Stimulated activated naive CD8-positive, alpha-beta T cell treated with anti-CD3 and anti-CD28 coated beads, Interleukin-15, amount 100 ng/mL, for 72 hours (primary cell): ENCODE data around the gene RPL11.

Source experiments
- ATAC-seq: fragments of 150-1000 bp; cut with Tn5 transposase; 2 replicates; pipeline ENCODE4 v1.10.0; 2021; ENCODE audit warnings: mild to moderate bottlenecking, moderate library complexity
- DNase-seq, 2 donors: peaks; one replicate each; pipeline ENCODE4 v3.0.0; 2021 to 2022
- H3K27ac Mint-ChIP-seq, 2 donors: one replicate each; pipeline ENCODE4 v1.8.0; 2022; ENCODE audit warnings: mild to moderate bottlenecking in 2 of 2, mixed read lengths in 2 of 2, moderate library complexity in 2 of 2
- H3K27me3 Mint-ChIP-seq: one replicate; pipeline ENCODE4 v1.8.0; 2022; ENCODE audit warnings: mixed read lengths
- H3K4me1 Mint-ChIP-seq: one replicate; pipeline ENCODE4 v1.8.0; 2022; ENCODE audit warnings: mild to moderate bottlenecking, mixed read lengths
- H3K4me3 Mint-ChIP-seq, 2 donors: one replicate each; pipeline ENCODE4 v1.8.0; 2022; ENCODE audit warnings: mild to moderate bottlenecking in 2 of 2, mixed read lengths in 2 of 2, moderate library complexity in 1 of 2
- H3K9me3 Mint-ChIP-seq, 2 donors: one replicate each; pipeline ENCODE4 v1.8.0; 2022; ENCODE audit warnings: mixed read lengths in 2 of 2

RPL11 gene

GRCh38 chr1:23741609-23742008 is 50.0 kb downstream of the RPL11 start:
- Mint-ChIP-seq H3K4me1 (peaks cover 38% of the 10 kb centered on the region), H3K27me3 (no peaks in the 10 kb centered on the region), H3K4me3 (no peak overlapping the region), H3K9me3 (no peaks in the 10 kb centered on the region), H3K27ac (no peak overlapping the region)
- ATAC-seq, result no peak
- no peak for DNase-seq

- Mint-ChIP-seq H3K9me3 (no peaks in the 10 kb centered on the region), H3K4me3 (peak overlapping the region; percentile 91 to 95), H3K27me3 (no peaks in the 10 kb centered on the region), H3K27ac (peak overlapping the region; percentile 94 to 97), H3K4me1 (peaks cover 44% of the 10 kb centered on the region)
- ATAC-seq, result peak; percentile 56
- DNase-seq, result no peak
Observed at GRCh38 chr1:23742670-23743286, 51.2 kb downstream of the RPL11 start.

- H3K4me1 Mint-ChIP-seq, result peaks cover 51% of the 10 kb centered on the region
- H3K9me3 Mint-ChIP-seq, result no peaks in the 10 kb centered on the region
- DNase-seq (peak; percentile 73 to 82), ATAC-seq (peak; percentile 96)
- H3K27ac Mint-ChIP-seq, result peak within 1 kb of the TSS; percentile 94 to 97
- no peaks in the 10 kb centered on the region for H3K27me3 Mint-ChIP-seq
- peak within 1 kb of the TSS; percentile 95 for H3K4me3 Mint-ChIP-seq
Observed at GRCh38 chr1:23743287-23744152, 51.9 kb downstream of the RPL11 start, which contains the start of gene ELOA. Gene ELOA (plus strand): TSS chr1:23743471. CDS start chr1:23743504, 33 bp downstream.

DNA sequence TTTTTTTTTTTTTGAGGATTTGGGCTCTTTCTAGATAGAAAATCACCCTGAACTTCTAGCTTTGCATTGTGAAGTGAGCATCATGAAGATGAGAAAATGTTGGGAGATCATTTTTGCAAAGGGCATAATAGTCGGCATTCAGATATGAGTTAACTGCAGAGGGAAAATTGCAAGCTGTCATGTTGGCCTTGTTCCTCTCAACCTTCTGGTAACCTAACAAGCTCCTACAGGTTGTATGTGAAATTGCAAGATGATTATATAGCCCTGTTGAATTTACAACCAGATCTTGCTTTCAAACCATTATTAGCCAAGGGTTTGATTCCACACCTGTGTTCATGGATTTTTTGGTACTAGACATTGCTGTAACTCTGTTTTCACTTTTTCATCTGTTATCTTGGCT is 53.9 kb downstream of the RPL11 start:
- H3K9me3 Mint-ChIP-seq, result no peaks in the 10 kb centered on the region
- ATAC-seq (no peak), DNase-seq (no peak)
- no peak overlapping the region for H3K27ac Mint-ChIP-seq
- peaks cover 59% of the 10 kb centered on the region for H3K4me1 Mint-ChIP-seq
- no peaks in the 10 kb centered on the region for H3K27me3 Mint-ChIP-seq
- H3K4me3 Mint-ChIP-seq, result peak overlapping the region; percentile 10 to 95
